ENCODE measurements around the gene PPP1R18. TPM values are rescaled to one million over a fixed set of nuclear protein-coding genes. Genes with fewer than 3 reads are reported as not detected.

PPP1R18 gene
- total and polyA plus RNA-seq, 12 donors: 6.4 to 120 (median 41.2) TPM

DNA sequence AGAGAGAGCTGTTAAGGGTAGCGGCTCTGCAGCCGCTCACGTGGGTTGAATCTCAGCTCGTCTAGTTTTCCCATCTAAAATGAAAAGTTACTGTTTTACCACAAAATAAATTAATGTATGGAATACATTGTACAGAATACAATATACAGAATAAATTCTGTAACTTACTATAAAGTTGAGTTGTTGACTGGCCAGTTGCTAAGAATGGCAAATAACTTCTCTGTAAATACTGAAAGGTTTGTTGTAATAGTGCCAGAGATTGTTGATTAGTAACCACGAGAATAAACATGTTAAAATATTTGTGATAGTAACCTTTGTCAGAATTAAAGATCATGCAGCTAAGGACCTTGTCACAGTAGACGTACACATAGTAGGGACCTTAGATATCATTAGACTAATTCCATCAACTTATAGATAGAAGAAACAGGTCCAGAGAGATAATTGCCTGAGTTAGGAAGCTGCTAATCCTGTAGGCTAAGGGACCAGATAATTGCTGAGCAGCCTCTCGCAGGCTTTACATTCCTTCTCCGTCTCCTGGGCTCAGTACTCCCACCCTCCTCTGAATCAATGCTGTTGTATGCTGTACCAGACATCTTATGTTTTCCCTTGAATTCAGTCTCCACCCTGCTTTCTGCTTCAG is 4.9 kb upstream of the PPP1R18 start:
- intact Hi-C loops (cut with DNase I): no loop called here
- WGBS, 4 donors: 22 to 25% (median 23%) methylated on average over 8 of the region's 8 CpGs
- TF ChIP-seq POLR2A (IDR thresholded peaks at IDR 0.05): no peak
- TF ChIP-seq, protein P1, sequence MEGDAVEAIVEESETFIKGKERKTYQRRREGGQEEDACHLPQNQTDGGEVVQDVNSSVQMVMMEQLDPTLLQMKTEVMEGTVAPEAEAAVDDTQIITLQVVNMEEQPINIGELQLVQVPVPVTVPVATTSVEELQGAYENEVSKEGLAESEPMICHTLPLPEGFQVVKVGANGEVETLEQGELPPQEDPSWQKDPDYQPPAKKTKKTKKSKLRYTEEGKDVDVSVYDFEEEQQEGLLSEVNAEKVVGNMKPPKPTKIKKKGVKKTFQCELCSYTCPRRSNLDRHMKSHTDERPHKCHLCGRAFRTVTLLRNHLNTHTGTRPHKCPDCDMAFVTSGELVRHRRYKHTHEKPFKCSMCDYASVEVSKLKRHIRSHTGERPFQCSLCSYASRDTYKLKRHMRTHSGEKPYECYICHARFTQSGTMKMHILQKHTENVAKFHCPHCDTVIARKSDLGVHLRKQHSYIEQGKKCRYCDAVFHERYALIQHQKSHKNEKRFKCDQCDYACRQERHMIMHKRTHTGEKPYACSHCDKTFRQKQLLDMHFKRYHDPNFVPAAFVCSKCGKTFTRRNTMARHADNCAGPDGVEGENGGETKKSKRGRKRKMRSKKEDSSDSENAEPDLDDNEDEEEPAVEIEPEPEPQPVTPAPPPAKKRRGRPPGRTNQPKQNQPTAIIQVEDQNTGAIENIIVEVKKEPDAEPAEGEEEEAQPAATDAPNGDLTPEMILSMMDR (IDR thresholded peaks at IDR 0.05): no peak
- DNase-seq: no peak
- H3K36me3 ChIP-seq (replicated peaks in 1 of 2): no peaks in the 10 kb centered on the region
- no peaks in the 10 kb centered on the region for H3K27me3 ChIP-seq
- peak overlapping the region in 4 of 5 donors; percentile 72 to 84 (median 80) for H3K27ac ChIP-seq
- peak overlapping the region in 2 of 4 donors; percentile 68 to 71 for H3K4me3 ChIP-seq
- H3K9me3 ChIP-seq (replicated peaks in 1 of 3): no peaks in the 10 kb centered on the region
- H3K4me1 ChIP-seq (replicated peaks in 1 of 2): peaks cover 12 to 36% of the 10 kb centered on the region in 2 donors

DNA sequence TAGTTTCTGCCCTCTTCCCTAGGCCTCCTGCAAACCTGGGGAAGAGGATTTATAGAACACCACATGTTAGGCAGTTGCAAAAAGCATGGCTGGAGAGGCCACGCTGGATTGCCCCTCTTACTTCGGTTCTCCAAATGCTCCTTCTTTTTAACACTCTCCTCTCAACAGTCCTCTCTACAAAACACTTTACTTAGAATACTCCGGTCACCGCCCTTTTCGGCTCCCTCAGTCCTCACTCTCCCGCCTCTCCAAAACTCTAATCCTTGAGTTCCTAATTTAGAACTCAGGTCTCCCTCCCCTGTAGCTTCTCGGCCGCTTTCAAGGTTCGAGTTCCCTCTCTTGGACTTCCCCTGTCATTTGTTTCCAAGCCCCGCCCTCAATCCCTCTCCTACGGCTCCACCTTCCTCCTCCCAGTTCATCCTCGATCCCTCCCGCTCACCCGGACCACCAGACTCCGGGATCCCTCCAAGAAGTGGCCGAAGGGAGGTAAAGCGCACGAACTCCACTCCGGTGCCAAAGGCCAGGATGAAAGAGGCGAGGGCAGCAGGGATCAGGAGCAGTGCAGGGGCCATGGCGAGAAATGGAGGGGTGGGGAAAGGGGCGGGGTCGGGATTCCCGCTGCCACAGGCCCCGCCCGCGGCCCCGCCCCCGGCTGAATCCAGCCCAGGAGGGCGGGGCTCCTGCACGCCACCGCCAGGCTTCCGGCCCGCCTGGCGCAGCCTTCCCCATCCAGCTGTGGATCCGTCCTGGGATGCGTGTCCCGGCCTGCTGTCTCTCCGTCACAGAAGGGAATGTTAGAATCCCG is 4.2 kb upstream of the PPP1R18 start, which contains the start of gene NRM:
Gene NRM (minus strand): TSS at position 582 of the 805 bp plus-strand sequence. CDS start 10 bp downstream, at position 572.
- WGBS, 4 donors: 0 to 1% (median 1%) methylated on average over 23 to 40 of the region's 40 CpGs
- Histone ChIP-seq H3K4me1 (replicated peaks in 1 of 2) (peaks cover 19 to 41% of the 10 kb centered on the region in 2 donors), H3K27me3 (no peaks in the 10 kb centered on the region), H3K27ac (peak within 1 kb of the TSS; percentile 62 to 84 (median 79)), H3K9me3 (replicated peaks in 1 of 3) (no peaks in the 10 kb centered on the region), H3K4me3 (peak within 1 kb of the TSS; percentile 37 to 71 (median 60)), H3K36me3 (replicated peaks in 1 of 2) (no peaks in the 10 kb centered on the region)
- peak; percentile 88 to 93 (median 91) for DNase-seq
- TF ChIP-seq, protein P1 (IDR thresholded peaks at IDR 0.05): no peak
- peak in 1 of 2 donors; percentile 46 for TF ChIP-seq POLR2A (IDR thresholded peaks at IDR 0.05)
- intact Hi-C loops (cut with DNase I): no loop called here

DNA sequence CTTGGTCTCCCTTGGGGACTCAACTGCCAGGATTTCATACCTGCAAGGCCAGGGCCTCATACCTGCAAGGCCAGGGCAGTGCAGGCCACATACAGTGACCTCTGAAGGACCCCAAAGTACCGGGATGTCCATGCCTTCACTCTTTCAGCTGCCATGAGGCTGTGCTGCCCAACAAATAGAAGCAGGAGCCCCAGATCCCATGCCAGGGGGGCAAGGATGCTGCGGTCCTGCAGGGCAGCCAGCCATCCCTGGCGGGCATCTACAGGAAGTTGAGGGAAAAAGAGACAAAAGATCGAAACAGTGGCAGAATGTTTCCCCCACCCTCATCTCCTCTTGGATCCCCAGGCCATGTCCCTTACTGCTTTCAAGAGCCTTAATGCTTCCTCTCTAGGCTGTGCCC is 3.5 kb upstream of the PPP1R18 start:
- H3K27ac ChIP-seq: peak overlapping the region; percentile 62 to 84 (median 79)
- H3K4me1 ChIP-seq (replicated peaks in 1 of 2): peaks cover 23 to 41% of the 10 kb centered on the region in 2 donors
- intact Hi-C loops (cut with DNase I): no loop called here
- H3K4me3 ChIP-seq: peak overlapping the region in 1 of 4 donors; percentile 68
- H3K27me3 ChIP-seq: no peaks in the 10 kb centered on the region
- no peaks in the 10 kb centered on the region for H3K36me3 ChIP-seq (replicated peaks in 1 of 2)
- no peak for DNase-seq
- no peak for TF ChIP-seq POLR2A (IDR thresholded peaks at IDR 0.05)
- TF ChIP-seq, protein P1 (IDR thresholded peaks at IDR 0.05): no peak
- WGBS, 4 donors: 27 to 51% (median 39%) methylated on average over 3 to 4 of the region's 4 CpGs
- H3K9me3 ChIP-seq (replicated peaks in 1 of 3): no peaks in the 10 kb centered on the region
